ENCODE results near the gene SEC23IP. TPM values are rescaled to one million over a fixed set of nuclear protein-coding genes. Genes with fewer than 3 reads are reported as not detected.
"Not testable (repeated sequence)": the region's sequence is repeated elsewhere in the genome, so short reads cannot be mapped to it uniquely, and the experiment has no call there.

Gene SEC23IP
- polyA plus RNA-seq, 5 donors, result 54.5 to 72.5 (median 66.8) TPM

GRCh38 chr10:119872860-119873681 lies 19.5 kb upstream of the SEC23IP start:
- DNase-seq, result peak; percentile 93

GRCh38 chr10:119878524-119878923 lies 14.0 kb upstream of the SEC23IP start:
- DNase-seq, result no peak

GRCh38 chr10:119883901-119884611 lies 8.5 kb upstream of the SEC23IP start:
- DNase-seq, result not testable (repeated sequence)

GRCh38 chr10:119886070-119886469 lies 6.5 kb upstream of the SEC23IP start:
- not testable (repeated sequence) for DNase-seq

- not testable (repeated sequence) for DNase-seq
Measured at GRCh38 chr10:119888715-119889114, 3.8 kb upstream of the SEC23IP start.

GRCh38 chr10:119889201-119889600 lies 3.3 kb upstream of the SEC23IP start:
- not testable (repeated sequence) for DNase-seq

- DNase-seq, result not testable (repeated sequence)
Measured at GRCh38 chr10:119890307-119890706, 2.2 kb upstream of the SEC23IP start.

GRCh38 chr10:119891849-119892187 lies 712 bp upstream of the SEC23IP start:
- DNase-seq, result not testable (repeated sequence)

GRCh38 chr10:119893074-119893473 lies 544 bp downstream of the SEC23IP start:
- DNase-seq, result no peak

- DNase-seq, result no peak
Measured at GRCh38 chr10:119893845-119894427, 1.4 kb downstream of the SEC23IP start.

- DNase-seq, result peak in 1 of 2 donors; percentile 25
Measured at GRCh38 chr10:119896061-119896655, 3.6 kb downstream of the SEC23IP start.

GRCh38 chr10:119896937-119897770 lies 4.6 kb downstream of the SEC23IP start:
- DNase-seq, result peak in 1 of 2 donors; percentile 36

GRCh38 chr10:119898577-119898976 lies 6.0 kb downstream of the SEC23IP start:
- DNase-seq, result no peak

GRCh38 chr10:119903946-119904666 lies 11.6 kb downstream of the SEC23IP start:
- no peak for DNase-seq

- not testable (repeated sequence) for DNase-seq
Measured at GRCh38 chr10:119907695-119908094, 15.2 kb downstream of the SEC23IP start.

- DNase-seq, result no peak
Measured at GRCh38 chr10:119908166-119908565, 15.6 kb downstream of the SEC23IP start.

GRCh38 chr10:119910689-119911088 lies 18.2 kb downstream of the SEC23IP start:
- no peak for DNase-seq

GRCh38 chr10:119917777-119918176 lies 25.2 kb downstream of the SEC23IP start:
- no peak for DNase-seq

- no peak for DNase-seq
Measured at GRCh38 chr10:119919271-119919670, 26.7 kb downstream of the SEC23IP start.

GRCh38 chr10:119919826-119920225 lies 27.3 kb downstream of the SEC23IP start:
- no peak for DNase-seq

GRCh38 chr10:119928411-119928810 lies 35.9 kb downstream of the SEC23IP start:
- no peak for DNase-seq

All from right lung (tissue), 5 donors.